CD4-positive, alpha-beta T cell treated with Interleukin-10 for 1 hour (primary cell): Measurements from ENCODE around the gene ITGA4.

Experiments
- DNase-seq: peaks from one replicate; pipeline ENCODE4 v3.0.0-alpha.2; 2020

ITGA4 gene

GRCh38 chr2:181459621-181460021 lies 2.4 kb downstream of the ITGA4 start:
- DNase-seq = no peak

GRCh38 chr2:181461056-181461997 lies 4.1 kb downstream of the ITGA4 start:
- DNase-seq = peak; percentile 58

- peak; percentile 55 for DNase-seq
These were observed 4.8 kb downstream of the ITGA4 start for GRCh38 chr2:181462033-181462432.

- peak; percentile 53 for DNase-seq
These were observed 6.4 kb downstream of the ITGA4 start for GRCh38 chr2:181463588-181463987.

- DNase-seq = no peak
These were observed 7.8 kb downstream of the ITGA4 start for GRCh38 chr2:181464966-181465365.

- no peak for DNase-seq
These were observed 8.6 kb downstream of the ITGA4 start for GRCh38 chr2:181465676-181466375.

GRCh38 chr2:181466661-181467576 lies 9.7 kb downstream of the ITGA4 start:
- peak; percentile 84 for DNase-seq

- no peak for DNase-seq
These were observed 11.0 kb downstream of the ITGA4 start for GRCh38 chr2:181467966-181468707.

- DNase-seq = no peak
These were observed 11.6 kb downstream of the ITGA4 start for GRCh38 chr2:181468811-181469210.

- peak; percentile 56 for DNase-seq
These were observed 14.0 kb downstream of the ITGA4 start for GRCh38 chr2:181471226-181471625.

- peak; percentile 47 for DNase-seq
These were observed 14.6 kb downstream of the ITGA4 start for GRCh38 chr2:181471783-181472182.

GRCh38 chr2:181472990-181473389 lies 15.8 kb downstream of the ITGA4 start:
- DNase-seq = no peak

GRCh38 chr2:181474222-181474881 lies 17.2 kb downstream of the ITGA4 start:
- no peak for DNase-seq

- no peak for DNase-seq
These were observed 26.0 kb downstream of the ITGA4 start for GRCh38 chr2:181483211-181483610.

- DNase-seq = no peak
These were observed 26.7 kb downstream of the ITGA4 start for GRCh38 chr2:181483876-181484275.

- no peak for DNase-seq
These were observed 27.9 kb downstream of the ITGA4 start for GRCh38 chr2:181484851-181485637.

- DNase-seq = no peak
These were observed 28.4 kb downstream of the ITGA4 start for GRCh38 chr2:181485638-181485946.

- DNase-seq = no peak
These were observed 42.0 kb downstream of the ITGA4 start for GRCh38 chr2:181499231-181499630.

- no peak for DNase-seq
These were observed 43.0 kb downstream of the ITGA4 start for GRCh38 chr2:181500201-181500600.

GRCh38 chr2:181515719-181516118 lies 58.5 kb downstream of the ITGA4 start:
- no peak for DNase-seq

- DNase-seq = no peak
These were observed 59.8 kb downstream of the ITGA4 start for GRCh38 chr2:181516992-181517391.
